Tibial nerve (tissue), 4 donors: ENCODE measurements around the gene IZUMO2. TPM values are rescaled to one million over a fixed set of nuclear protein-coding genes. Genes with fewer than 3 reads are reported as not detected.
"Not testable (repeated sequence)": the region's sequence is repeated elsewhere in the genome, so short reads cannot be mapped to it uniquely, and the experiment has no call there.

Source experiments
- DNase-seq, 2 donors: peaks; one replicate each; pipeline ENCODE4 v3.0.0-alpha.2; 2019; ENCODE audit warnings: low spot score in 2 of 2
- H3K27ac ChIP-seq, 4 donors: fragments of 200-600 bp; sonication (generic) in 3 of 4; one replicate each; pipeline ENCODE4 v1.5.1; 2017 to 2019; ENCODE audit warnings: mild to moderate bottlenecking in 1 of 4
- H3K27me3 ChIP-seq, 2 donors: fragments of 200-600 bp; sonication (generic) in 1 of 2; one replicate each; pipeline versions ENCODE4 v1.5.1 to v1.6.0; 2017 to 2019
- H3K36me3 ChIP-seq, 3 donors: fragments of 200-600 bp; sonication (generic); one replicate each; pipeline ENCODE4 v1.5.1; 2018 to 2019
- H3K4me1 ChIP-seq, 4 donors: fragments of 200-600 bp; sonication (generic) in 3 of 4; one replicate each; pipeline ENCODE4 v1.5.1; 2017 to 2019
- H3K4me3 ChIP-seq, 4 donors: fragments of 200-600 bp; sonication (generic) in 3 of 4; one replicate each; pipeline ENCODE4 v1.5.1; 2017 to 2019; ENCODE audit warnings: mild to moderate bottlenecking in 1 of 4, moderate library complexity in 1 of 4
- H3K9me3 ChIP-seq, 4 donors: fragments of 200-600 bp; sonication (generic) in 3 of 4; one replicate each; pipeline ENCODE4 v1.5.1; 2017 to 2019
- WGBS, 2 donors: methylation state at CpG; one replicate each; pipeline ENCODE4 v1.1.5; 2018; 5-methylcytosine and 5-hydroxymethylcytosine counted together
- total RNA-seq, 4 donors: library from RNA; depleted of rRNA; stranded (reverse); fragments of >200 nt; gene quantifications; one replicate each; pipeline ENCODE4 v1.1.0, GENCODE V29; 2016

IZUMO2 gene
- total RNA-seq, 4 donors from 2014 or later = not detected

DNA sequence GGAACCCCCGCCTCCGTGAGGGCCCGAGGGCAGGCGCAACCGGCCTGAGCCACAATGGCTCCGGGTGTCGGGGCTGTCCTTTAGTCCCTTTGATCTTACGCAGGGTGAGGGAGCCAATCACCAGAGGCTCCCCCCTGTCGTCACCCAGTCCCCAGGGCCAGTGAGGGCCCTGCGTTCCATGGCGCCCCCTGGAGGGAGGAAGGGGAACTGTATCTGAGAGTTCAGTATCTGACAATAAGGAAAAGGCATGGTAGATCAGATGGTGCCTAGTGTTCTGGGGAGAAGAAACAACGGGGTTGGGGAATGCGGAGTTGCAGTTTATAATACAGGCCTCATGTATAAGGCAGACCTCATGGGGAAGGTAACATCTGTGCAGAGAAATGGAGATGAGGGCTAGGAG, 59.1 kb downstream of the IZUMO2 start:
- H3K9me3 ChIP-seq, H3K4me1 ChIP-seq, H3K27ac ChIP-seq, DNase-seq, H3K4me3 ChIP-seq, H3K36me3 ChIP-seq, H3K27me3 ChIP-seq: not testable (repeated sequence)
- WGBS, 2 donors = no CpG with 5 or more reads among the region's 13 CpGs

GRCh38 chr19:50103405-50103804, 59.7 kb downstream of the IZUMO2 start:
- H3K27me3 ChIP-seq, H3K4me1 ChIP-seq, DNase-seq, H3K4me3 ChIP-seq, H3K9me3 ChIP-seq, H3K36me3 ChIP-seq, H3K27ac ChIP-seq: not testable (repeated sequence)
- no CpG with 5 or more reads among the region's 13 CpGs for WGBS, 2 donors

Other genes with a start within 250 kb of the IZUMO2 start
- gene ATF5, start 234.1 kb downstream of the IZUMO2 start, total RNA-seq = 10 to 100 TPM; 12.6 to 19.0 (median 14.8) TPM
- gene NUP62, start 233.8 kb downstream of the IZUMO2 start, total RNA-seq = 10 to 100 TPM; 32.8 to 43.5 (median 38.7) TPM
- 1 to 10 TPM; 2.6 to 7.5 (median 4.3) TPM for gene SIGLEC11, start 202.1 kb downstream of the IZUMO2 start, total RNA-seq
- 10 to 100 TPM; 25.7 to 51.3 (median 30.1) TPM for gene VRK3, start 137.9 kb downstream of the IZUMO2 start, total RNA-seq
- gene ZNF473, start 137.3 kb downstream of the IZUMO2 start, total RNA-seq = 10 to 100 TPM in 2 of 4 donors, 1 to 10 TPM in 2; 8.2 to 25.5 (median 14.3) TPM
- 10 to 100 TPM; 12.9 to 30.3 (median 15.3) TPM for gene MYH14, start 40.3 kb upstream of the IZUMO2 start, total RNA-seq
- gene KCNC3, start 166.1 kb upstream of the IZUMO2 start, total RNA-seq = 1 to 10 TPM in 1 of 4 donors, under 1 TPM in 3; 0.21 to 1.2 (median 0.71) TPM
- 1 to 10 TPM in 1 of 4 donors, under 1 TPM in 1, not detected in 2; 0.39 to 2.1 TPM for gene NAPSA, start 202.4 kb upstream of the IZUMO2 start, total RNA-seq
- gene NR1H2, start 213.2 kb upstream of the IZUMO2 start, total RNA-seq = 100 to 1,000 TPM in 1 of 4 donors, 10 to 100 TPM in 3; 80.2 to 125 (median 93.7) TPM
- 10 to 100 TPM; 10.8 to 28.2 (median 15.5) TPM for gene POLD1, start 221.1 kb upstream of the IZUMO2 start, total RNA-seq